ENCODE results near the gene ZNF469. TPM values are rescaled to one million over a fixed set of nuclear protein-coding genes. Genes with fewer than 3 reads are reported as not detected.
A peak's percentile ranks its signal among the peaks of the same experiment; 100 is the strongest.

ZNF469 gene
- total RNA-seq, 6 experiments from 2014 or later, result 0.22 to 1.3 (median 0.37) TPM

- no peaks in the 10 kb centered on the region for H3K9me3 ChIP-seq
- no peaks in the 10 kb centered on the region for H3K36me3 ChIP-seq
- ATAC-seq, result no peak
- no peaks in the 10 kb centered on the region for H3K27me3 ChIP-seq
- intact Hi-C loops (cut with DNase I), result no loop called here
- no peak overlapping the region for H3K27ac ChIP-seq
- no peak for TF ChIP-seq CTCF (IDR thresholded peaks at IDR 0.05)
- no peak for TF ChIP-seq POLR2A (IDR thresholded peaks at IDR 0.05)
- WGBS (ENCODE audit: insufficient coverage, low coverage, low lambda C conversion rate, missing lambda C conversion rate), result 72% methylated on average over 13 of the region's 26 CpGs
- no peak overlapping the region for H3K4me3 ChIP-seq
- no peaks in the 10 kb centered on the region for H3K4me1 ChIP-seq
- peak in 1 of 3 donors; percentile 31 for DNase-seq
These were observed 35.9 kb upstream of the ZNF469 start for GRCh38 chr16:88346680-88347505.

- no peaks in the 10 kb centered on the region for H3K27me3 ChIP-seq
- no peak overlapping the region for H3K27ac ChIP-seq
- intact Hi-C loops (cut with DNase I), result no loop called here
- H3K4me1 ChIP-seq, result no peaks in the 10 kb centered on the region
- 50% methylated on average over 4 of the region's 21 CpGs for WGBS (ENCODE audit: insufficient coverage, low coverage, low lambda C conversion rate, missing lambda C conversion rate)
- ATAC-seq, result no peak
- no peaks in the 10 kb centered on the region for H3K36me3 ChIP-seq
- H3K4me3 ChIP-seq, result no peak overlapping the region
- H3K9me3 ChIP-seq, result no peaks in the 10 kb centered on the region
- TF ChIP-seq CTCF (IDR thresholded peaks at IDR 0.05) (no peak), POLR2A (IDR thresholded peaks at IDR 0.05) (no peak)
- peak in 1 of 3 donors; percentile 45 for DNase-seq
These were observed 34.9 kb upstream of the ZNF469 start for GRCh38 chr16:88347656-88348376.

- TF ChIP-seq POLR2A (IDR thresholded peaks at IDR 0.05), result no peak
- TF ChIP-seq CTCF (IDR thresholded peaks at IDR 0.05), result no peak
- H3K27ac ChIP-seq, result no peak overlapping the region
- H3K9me3 ChIP-seq, result no peaks in the 10 kb centered on the region
- H3K4me1 ChIP-seq, result no peaks in the 10 kb centered on the region
- DNase-seq (peak in 2 of 3 donors; percentile 12 to 48), ATAC-seq (no peak)
- no peaks in the 10 kb centered on the region for H3K27me3 ChIP-seq
- no peak overlapping the region for H3K4me3 ChIP-seq
- WGBS (ENCODE audit: insufficient coverage, low coverage, low lambda C conversion rate, missing lambda C conversion rate), result no CpG with 5 or more reads among the region's 25 CpGs
- no peaks in the 10 kb centered on the region for H3K36me3 ChIP-seq
- intact Hi-C loops (cut with DNase I), result no loop called here
These were observed 34.2 kb upstream of the ZNF469 start for GRCh38 chr16:88348377-88349152.

GRCh38 chr16:88349153-88349902, 33.4 kb upstream of the ZNF469 start:
- intact Hi-C loops (cut with DNase I), result no loop called here
- no peaks in the 10 kb centered on the region for H3K9me3 ChIP-seq
- TF ChIP-seq CTCF (IDR thresholded peaks at IDR 0.05), result no peak
- TF ChIP-seq POLR2A (IDR thresholded peaks at IDR 0.05), result no peak
- 50% methylated on average over 1 of the region's 12 CpGs for WGBS (ENCODE audit: insufficient coverage, low coverage, low lambda C conversion rate, missing lambda C conversion rate)
- DNase-seq (no peak), ATAC-seq (no peak)
- no peaks in the 10 kb centered on the region for H3K4me1 ChIP-seq
- no peak overlapping the region for H3K4me3 ChIP-seq
- H3K27me3 ChIP-seq, result no peaks in the 10 kb centered on the region
- no peak overlapping the region for H3K27ac ChIP-seq
- H3K36me3 ChIP-seq, result no peaks in the 10 kb centered on the region
